ENCODE results near the gene CD34.
"Not testable (repeated sequence)": the region's sequence is repeated elsewhere in the genome, so short reads cannot be mapped to it uniquely, and the experiment has no call there.

CD34 gene

DNA sequence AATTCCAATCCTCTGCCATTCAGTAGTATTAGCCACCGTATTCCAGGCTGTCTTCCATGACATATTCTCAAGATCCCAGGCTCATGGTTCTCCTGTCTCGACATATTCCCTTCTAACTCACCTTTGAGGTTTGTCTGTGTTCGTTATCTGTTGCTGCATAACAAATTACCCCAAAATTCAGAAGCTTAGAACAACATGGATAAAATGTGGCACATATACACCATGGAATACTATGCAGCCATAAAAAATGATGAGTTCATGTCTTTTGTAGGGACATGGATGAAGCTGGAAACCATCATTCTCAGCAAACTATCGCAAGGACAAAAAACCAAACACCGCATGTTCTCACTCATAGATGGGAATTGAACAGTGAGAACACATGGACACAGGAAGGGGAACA lies 33.0 kb downstream of the CD34 start:
- in situ Hi-C loops (cut with MboI; ENCODE audit: low sequenced_read_pairs) = not testable (repeated sequence)

DNA sequence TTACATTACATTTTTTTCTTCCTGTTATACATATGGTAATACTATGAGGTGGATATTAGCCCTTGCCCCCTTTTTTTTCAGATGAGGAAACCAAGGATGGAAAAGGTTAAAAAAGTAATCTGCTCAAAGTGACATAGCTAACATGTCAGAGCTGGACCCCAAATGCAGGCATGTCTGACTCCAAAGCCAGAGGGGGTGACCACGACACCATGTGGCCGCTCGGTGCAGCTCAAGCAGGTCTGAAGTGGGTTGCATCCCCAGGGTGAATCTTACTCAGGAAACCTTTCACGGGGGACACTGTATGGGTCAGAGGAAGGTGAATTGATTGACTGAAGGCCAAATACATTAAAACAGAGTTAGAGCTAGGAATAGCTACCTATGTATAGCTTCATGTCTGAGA lies 34.8 kb downstream of the CD34 start:
- in situ Hi-C loops (cut with MboI; ENCODE audit: low sequenced_read_pairs) = no loop called here

- in situ Hi-C loops (cut with MboI; ENCODE audit: low sequenced_read_pairs) = no loop called here
Observed at GRCh38 chr1:207875532-207875931, 35.4 kb downstream of the CD34 start.

GRCh38 chr1:207873055-207873890 lies 37.7 kb downstream of the CD34 start:
- in situ Hi-C loops (cut with MboI; ENCODE audit: low sequenced_read_pairs) = no loop called here

- in situ Hi-C loops (cut with MboI; ENCODE audit: low sequenced_read_pairs) = no loop called here
Observed at GRCh38 chr1:207872621-207873020, 38.3 kb downstream of the CD34 start.

DNA sequence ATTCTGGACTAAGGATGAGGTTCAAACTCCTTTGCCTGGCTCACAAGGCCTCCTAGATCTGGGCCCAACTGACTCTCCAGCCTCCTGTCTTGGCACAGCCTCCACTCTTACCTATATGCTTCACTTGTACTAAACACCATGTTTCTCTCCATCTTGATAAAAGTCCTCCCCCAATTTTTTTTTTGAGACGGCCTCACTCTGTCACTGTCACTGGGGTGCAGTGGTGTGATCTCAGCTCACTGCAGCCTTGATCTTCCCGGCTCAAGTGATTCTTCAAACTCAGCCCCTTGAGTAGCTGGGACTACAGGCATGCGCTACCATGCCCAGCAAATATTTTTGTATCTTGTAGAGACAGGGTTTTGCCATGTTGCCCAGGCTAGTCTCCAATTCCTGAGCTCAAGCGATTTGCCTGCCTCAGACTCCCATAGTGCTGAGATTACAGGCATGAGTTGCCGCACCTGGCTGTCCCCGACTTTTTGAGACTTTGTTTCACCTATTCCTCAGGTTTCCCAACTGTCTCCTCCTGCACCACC lies 39.7 kb downstream of the CD34 start:
- in situ Hi-C loops (cut with MboI; ENCODE audit: low sequenced_read_pairs) = no loop called here

DNA sequence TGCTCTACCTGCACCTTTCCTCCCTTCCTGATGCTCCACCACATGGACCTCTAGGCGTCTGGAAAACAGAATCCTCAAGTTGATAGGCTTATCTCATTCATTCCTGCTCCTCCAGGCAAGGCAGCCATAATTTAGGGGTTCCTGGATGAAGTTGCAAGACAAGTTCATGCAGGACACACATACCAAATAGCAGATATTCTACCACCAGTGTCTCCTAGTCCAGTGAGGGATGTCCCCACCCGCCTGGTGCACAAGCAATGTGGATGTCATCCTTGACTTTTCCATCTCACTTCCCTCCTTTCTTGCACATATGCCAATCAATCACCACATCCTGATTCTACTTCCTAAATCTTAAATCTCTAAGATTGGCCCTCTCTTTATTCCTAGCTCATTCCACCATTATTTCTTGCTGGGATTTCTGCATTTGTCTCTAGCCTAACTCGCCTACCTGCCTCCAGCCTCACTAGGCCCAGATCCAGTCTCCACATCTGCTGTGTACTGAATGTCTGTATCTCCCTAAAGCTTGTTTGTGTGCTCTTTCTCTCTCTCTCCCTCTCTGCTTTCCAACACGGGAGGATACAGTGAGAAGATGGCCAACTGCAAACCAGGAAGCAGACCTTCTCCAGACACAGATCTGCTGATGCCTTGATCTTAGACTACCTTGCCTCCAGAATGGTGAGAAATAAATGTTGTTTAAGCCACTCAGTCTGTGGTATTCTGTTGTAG lies 40.5 kb downstream of the CD34 start:
- in situ Hi-C loops (cut with MboI; ENCODE audit: low sequenced_read_pairs) = no loop called here

DNA sequence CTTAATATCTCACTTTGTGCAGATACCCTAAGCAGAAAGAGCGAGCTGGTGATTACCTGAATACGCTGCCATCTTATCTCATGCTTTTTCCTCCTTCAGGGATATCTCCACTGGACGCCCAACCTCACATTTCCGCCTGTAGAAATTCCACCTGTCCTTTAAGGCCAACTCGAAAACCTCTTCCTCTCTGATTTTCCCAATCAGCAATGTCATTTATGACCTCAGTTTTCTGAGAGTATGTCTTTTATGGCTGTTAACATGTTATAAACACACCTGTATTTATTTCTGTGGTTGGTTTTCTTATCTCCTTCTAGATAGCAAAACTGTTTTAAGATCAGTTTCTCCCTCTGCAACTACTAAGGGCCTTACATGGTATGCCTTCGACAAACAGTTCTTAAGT lies 41.1 kb downstream of the CD34 start:
- in situ Hi-C loops (cut with MboI; ENCODE audit: low sequenced_read_pairs) = no loop called here

DNA sequence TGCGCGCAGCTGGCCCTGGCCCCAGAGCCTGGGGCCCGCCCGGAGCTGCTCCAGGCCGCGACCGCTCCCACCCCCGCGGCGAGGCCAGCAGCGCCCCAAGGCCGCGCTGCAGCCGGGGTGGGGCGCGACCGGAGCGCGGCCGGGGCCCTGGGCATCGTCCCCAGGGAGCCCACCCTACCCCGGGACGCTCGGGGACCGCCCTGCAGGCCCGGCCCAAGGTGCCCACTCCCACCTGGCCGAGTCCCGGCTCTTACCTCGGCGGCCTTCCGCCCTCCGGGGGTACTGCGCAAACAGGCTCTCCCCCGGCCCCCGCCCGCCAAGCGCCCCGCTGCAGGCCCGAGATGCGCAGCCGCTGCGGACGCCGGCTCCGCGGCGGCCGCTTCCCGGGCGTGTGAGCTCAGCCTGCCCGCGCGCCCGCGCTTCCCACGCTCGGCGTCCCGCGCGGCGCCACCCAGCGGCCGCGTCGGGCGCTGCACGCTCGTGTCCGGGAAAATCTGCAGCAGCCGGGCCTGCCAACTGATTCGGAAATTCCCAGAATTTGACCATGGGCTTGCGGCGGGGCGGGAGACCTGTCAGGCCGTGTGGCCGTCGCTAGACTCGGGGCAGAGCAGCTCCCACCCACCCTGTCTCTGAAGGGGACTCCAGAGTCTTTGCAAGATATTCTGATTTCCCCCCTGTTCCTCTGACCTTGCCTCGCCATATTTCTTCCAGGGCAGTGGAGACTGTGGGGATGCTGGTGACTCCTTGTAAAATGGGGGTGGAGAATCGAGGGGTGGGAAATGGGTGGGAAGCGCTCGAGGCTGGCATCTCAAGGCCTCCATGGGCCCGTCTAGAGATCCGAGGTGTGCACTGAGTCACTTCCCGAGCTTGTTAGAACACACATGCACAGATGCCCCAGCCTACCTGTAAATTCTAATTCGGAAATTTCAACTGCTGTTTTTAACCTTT lies 41.9 kb downstream of the CD34 start:
- in situ Hi-C loops (cut with MboI; ENCODE audit: low sequenced_read_pairs) = no loop called here

DNA sequence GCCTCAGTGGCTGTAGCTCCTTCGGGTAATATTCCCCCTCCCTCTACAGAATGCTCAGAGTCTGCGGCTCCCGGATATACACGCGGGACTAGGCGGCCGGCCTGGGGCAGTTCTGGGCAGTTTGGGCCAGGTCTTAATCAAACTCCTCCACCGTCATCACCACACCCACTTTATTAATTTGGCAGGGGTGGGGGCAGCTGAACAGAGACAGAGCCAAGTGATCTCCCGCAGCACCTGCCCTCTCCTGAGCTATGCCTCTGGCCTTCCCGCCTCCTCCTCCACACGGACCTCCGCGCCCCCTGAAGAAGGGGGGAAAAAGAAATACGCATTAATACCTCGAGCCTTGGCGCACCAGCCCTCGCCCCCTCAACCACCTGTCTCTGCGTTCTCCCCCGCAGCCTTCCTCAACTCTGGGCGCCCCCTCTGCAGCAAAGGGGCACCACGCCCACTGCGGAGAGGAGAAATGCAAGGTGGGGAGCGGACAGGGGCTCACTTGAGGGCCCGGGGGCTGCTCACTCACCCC lies 42.6 kb downstream of the CD34 start:
- in situ Hi-C loops (cut with MboI; ENCODE audit: low sequenced_read_pairs) = no loop called here

GRCh38 chr1:207867136-207868109 lies 43.5 kb downstream of the CD34 start:
- in situ Hi-C loops (cut with MboI; ENCODE audit: low sequenced_read_pairs) = no loop called here

DNA sequence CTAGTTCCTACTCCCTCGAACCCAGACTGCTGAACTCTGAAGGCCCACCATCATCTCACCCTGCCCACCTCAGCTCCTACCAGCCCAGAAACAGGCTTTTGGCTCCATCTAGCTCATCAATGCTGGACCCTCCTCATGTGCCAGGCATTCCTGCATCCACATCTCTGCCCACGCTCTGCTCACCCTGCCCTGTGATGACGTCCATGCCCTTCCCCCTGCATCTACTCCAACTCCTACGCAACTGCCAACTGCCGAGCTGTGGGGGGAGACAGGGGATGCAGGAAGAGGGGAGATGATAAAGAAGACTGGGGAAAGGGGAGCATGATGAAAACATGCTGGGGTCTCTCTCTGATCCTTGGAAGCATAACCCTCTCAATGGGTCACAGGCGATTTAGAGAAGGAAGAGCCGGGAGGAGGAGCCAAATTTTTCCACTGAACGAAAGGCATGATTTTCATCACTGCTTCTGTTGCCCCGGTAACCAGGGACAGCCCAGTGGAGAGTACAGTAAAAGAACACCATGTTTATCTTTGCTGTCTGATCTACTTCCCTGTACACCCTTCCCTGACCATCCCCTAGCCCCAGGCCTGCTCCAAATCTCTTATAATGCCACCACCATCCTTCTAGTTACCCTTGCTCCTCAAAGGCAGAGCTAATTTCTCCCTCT lies 44.3 kb downstream of the CD34 start:
- in situ Hi-C loops (cut with MboI; ENCODE audit: low sequenced_read_pairs) = no loop called here

DNA sequence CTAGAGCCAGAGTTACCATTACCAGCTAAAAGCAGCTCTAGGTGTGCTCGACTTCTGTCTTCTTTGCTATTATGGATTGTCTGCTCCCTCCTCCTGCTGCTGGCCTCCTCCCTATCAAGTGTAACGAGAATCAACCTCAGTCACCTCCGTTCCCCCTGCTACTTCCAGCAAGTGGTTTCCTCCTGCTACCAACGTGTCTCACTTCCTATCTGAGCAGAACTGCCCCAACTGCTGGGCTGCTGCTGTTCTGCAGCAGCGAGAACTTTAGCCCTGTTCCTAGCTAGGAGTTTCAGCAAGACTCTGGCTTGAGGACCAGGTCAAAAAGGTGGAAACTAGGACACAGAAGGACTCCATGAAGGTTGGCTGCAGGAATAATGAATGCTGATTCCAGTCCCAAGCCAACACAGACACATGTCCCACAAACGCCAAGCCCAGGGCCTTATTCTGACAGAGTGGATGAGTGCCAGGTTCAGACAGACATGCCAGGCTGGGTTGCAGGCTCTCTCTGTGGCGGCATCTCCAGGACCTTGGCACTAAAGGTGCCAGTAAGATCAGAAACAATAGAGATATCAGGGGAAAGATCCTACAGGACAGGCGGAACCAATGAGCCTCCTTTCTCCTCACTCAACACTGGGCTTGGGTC lies 46.9 kb downstream of the CD34 start:
- in situ Hi-C loops (cut with MboI; ENCODE audit: low sequenced_read_pairs) = no loop called here

- in situ Hi-C loops (cut with MboI; ENCODE audit: low sequenced_read_pairs) = no loop called here
Observed at GRCh38 chr1:207862241-207862787, 48.6 kb downstream of the CD34 start.

DNA sequence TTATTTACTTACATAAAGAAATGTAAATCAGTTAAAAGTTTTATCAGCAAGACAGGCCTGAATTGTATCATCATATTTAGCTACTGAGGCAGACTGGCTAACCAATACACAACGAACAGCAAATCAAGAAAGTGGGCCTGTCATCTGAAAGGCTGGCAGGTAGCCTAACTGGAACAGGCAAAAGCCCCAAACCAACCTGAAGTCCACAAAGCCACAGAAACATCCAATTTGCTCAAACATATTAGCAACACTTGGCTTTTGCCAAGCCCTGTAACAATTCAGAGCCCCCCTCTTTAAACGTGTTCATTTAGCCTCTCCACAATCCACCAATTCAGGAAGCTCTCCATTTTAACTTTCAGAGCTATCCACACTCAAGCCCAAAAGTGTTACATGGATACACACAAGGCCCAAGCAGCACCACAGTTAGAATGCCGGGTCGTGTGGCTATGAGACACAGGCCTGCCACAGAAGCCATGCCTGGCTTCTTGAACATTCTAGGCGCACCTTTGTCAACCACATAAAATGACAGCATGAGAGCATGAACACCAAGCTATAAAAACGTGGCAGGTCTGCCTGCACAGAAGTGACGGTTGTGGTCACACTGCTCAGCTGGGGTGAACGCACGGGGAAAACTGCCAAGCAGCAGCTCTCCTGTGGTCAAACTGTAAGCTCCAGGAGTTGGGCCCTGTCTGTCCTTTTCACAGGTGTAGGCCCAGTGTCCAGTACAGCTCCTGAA lies 49.3 kb downstream of the CD34 start:
- in situ Hi-C loops (cut with MboI; ENCODE audit: low sequenced_read_pairs) = no loop called here

DNA sequence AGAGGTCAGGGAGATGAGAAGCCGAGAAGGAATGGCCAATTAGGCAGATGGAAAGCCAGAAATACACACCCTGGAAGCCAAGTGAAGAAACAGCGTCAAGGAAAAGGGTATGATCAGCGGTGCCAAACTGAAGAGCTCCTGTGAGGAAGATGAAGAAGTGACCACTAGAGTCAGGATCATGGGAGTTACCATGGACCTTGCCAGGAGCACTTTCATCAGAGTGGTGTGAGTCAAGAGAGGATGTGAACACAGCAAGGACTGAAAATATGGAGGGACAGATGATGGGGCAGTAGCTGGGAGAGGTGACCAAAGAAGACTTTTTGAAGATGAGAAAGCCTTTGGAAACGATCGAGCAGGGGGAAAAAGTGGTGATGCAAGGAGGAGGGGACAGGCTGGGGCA lies 50.4 kb downstream of the CD34 start:
- in situ Hi-C loops (cut with MboI; ENCODE audit: low sequenced_read_pairs) = no loop called here

DNA sequence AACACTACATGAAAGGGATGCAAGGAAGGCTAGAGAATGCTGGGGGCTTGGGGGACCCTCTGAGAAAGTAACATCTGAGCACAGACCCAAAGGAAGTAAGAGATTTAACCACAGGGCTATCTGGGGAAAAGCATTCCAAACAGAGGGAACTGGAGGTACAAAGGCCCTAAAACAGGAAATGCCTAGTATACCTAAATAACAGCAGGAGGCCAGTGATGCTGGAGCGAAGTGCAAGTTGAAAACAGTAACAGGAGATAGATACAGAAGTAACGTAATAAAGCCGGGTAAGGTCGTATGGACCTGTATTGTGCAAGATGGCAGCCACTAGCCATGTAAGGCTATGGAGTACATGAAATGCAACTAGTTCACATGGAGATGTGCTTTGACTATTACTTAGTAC lies 52.1 kb downstream of the CD34 start:
- in situ Hi-C loops (cut with MboI; ENCODE audit: low sequenced_read_pairs) = no loop called here

DNA sequence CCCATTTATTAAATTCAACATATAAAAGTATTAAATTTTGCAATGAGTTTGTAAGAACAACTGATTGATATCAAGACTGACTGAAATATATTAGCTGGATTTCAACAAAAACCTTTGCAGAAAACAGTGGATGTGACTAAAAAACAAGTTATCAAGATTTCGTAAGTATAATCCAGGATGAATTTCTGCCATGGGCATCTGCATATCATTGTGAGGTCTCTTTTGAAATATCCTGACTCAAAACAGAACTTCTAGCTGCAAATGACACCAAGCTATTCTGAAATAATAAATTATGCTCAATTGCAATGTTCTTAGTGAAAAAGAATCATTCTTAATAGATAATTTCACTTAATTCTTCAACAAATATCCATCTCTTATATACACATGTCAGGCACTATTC lies 52.6 kb downstream of the CD34 start:
- in situ Hi-C loops (cut with MboI; ENCODE audit: low sequenced_read_pairs) = no loop called here

Measured in hTERT RPE-1 (cell line).